T-helper 1 cell treated with Interleukin-12 subunit alpha and Interleukin-12 subunit beta and Interleukin-4 antibody, amounts not matched to agents 30 ng/mL and 1 ng/mL, for 36 hours (primary cell): Measurements from ENCODE around the gene SLC16A8. TPM values are rescaled to one million over a fixed set of nuclear protein-coding genes. Genes with fewer than 3 reads are reported as not detected.
"Not testable (repeated sequence)": the region's sequence is repeated elsewhere in the genome, so short reads cannot be mapped to it uniquely, and the experiment has no call there.

ENCODE experiments used
- intact Hi-C: fragments of 100-400 bp; cut with micrococcal nuclease; formaldehyde crosslinking; loops from one replicate; pipeline ENCODE4 v1.15.1; 2024
- total RNA-seq: library from RNA; stranded (reverse); gene quantifications from 2 replicates; pipeline ENCODE4 v1.2.3, GENCODE V29; 2022

Gene SLC16A8, protein sequence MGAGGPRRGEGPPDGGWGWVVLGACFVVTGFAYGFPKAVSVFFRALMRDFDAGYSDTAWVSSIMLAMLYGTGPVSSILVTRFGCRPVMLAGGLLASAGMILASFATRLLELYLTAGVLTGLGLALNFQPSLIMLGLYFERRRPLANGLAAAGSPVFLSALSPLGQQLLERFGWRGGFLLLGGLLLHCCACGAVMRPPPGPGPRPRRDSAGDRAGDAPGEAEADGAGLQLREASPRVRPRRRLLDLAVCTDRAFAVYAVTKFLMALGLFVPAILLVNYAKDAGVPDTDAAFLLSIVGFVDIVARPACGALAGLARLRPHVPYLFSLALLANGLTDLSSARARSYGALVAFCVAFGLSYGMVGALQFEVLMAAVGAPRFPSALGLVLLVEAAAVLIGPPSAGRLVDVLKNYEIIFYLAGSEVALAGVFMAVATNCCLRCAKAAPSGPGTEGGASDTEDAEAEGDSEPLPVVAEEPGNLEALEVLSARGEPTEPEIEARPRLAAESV
- total RNA-seq = not detected in 2 replicates

GRCh38 chr22:38083931-38084631 lies at the start of gene SLC16A8:
Gene SLC16A8 (minus strand): TSS chr22:38084184. CDS start chr22:38082873, 1,311 bp downstream.
- intact Hi-C loops = no loop called here

GRCh38 chr22:38133331-38133730 lies 49.3 kb upstream of the SLC16A8 start:
- intact Hi-C loops = no loop called here

DNA sequence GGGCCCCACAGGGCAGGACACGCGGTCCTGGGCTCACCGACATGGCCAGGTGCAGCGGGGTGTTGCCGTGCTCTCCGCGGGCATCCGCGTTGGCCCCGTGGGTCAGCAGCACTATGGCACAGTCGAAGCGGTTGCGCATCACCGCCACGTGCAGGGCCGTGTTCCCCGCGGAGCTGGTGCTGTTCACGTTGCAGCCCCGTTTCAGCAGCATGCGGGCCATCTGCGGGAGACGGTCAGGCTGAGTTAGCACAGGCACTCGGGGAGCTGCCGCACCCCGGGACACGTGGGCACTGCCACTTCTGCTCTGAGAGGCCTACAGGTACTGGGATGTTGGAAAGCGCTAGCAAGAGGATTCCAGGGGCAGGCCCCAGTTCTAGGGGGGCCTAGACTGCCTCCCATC lies 48.8 kb upstream of the SLC16A8 start:
- intact Hi-C loops = no loop called here

DNA sequence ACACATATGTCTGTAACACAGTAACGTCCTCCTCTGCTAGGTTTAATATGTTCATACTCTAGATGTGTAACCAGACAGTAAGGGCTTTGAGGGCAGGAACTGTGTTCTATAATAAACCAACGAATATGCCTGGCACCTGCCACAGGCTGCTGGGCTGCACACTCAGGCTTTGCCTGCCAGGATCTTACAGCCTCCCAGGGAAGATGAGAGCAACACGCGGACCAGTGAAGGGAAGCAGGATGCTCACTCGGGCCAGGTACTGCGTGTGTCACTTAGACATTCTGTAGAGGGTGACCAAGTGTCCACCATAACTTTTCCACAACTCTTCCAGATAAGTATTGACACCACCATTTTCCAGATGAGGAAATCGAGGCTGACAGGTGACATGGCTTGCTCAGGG lies 48.2 kb upstream of the SLC16A8 start:
- intact Hi-C loops = no loop called here

- intact Hi-C loops = no loop called here
Observed at GRCh38 chr22:38131399-38131798, 47.4 kb upstream of the SLC16A8 start.

GRCh38 chr22:38129856-38130255 lies 45.9 kb upstream of the SLC16A8 start:
- intact Hi-C loops = no loop called here

GRCh38 chr22:38129021-38129420 lies 45.0 kb upstream of the SLC16A8 start:
- intact Hi-C loops = no loop called here

GRCh38 chr22:38127869-38128268 lies 43.9 kb upstream of the SLC16A8 start:
- intact Hi-C loops = no loop called here

GRCh38 chr22:38126928-38127668 lies 43.1 kb upstream of the SLC16A8 start:
- intact Hi-C loops = no loop called here

DNA sequence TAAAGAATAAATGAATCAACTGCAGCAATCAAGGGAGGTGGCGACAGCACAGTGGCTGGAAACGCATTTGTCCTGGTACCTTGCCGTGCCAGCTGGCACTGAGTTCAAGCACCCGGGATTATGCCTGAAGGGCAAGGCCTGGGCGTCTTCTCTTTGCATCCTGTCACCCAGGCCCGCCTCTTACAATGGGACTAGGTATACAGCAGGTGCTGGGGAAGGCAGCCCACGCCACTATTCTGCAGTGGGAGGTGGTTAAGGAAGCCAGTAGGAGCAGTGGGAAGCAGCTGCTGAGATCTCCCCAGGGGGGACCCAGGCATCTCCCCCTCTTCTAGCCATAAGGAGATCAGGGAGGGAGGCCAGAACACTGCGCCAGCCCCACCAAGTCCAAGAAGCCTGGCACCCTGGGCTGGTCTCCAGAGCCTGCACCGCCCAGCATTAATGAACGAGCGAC lies 41.8 kb upstream of the SLC16A8 start:
- intact Hi-C loops = no loop called here

DNA sequence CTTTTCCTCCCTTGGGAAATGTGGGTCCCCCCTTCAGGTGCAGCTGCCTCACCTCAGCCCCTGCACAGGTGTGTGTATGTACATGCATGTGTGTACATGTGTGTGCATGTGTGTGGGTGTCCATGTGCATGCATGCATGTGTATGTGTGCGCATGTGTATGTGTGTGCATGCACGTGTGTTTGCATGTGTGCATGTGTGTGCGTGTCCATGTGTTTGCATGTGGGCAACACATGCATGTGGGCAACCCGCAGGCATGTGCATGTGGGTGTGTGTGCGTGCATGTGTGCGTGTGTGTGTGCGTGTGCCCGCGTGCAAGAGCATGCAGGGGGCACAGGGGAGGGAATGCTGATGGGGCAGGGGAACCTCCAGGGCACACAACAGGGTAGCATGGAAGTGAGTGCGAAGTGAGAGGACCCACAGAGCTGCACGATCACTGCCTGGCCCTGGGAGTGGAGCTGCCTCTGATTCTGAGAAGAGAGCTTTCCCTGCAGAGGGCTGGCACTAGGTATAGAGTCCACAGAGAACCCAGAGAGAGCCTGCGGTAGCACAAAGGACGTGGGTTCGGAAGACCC lies 41.1 kb upstream of the SLC16A8 start:
- intact Hi-C loops = no loop called here

GRCh38 chr22:38124236-38124974 lies 40.4 kb upstream of the SLC16A8 start:
- intact Hi-C loops = no loop called here

- intact Hi-C loops = no loop called here
Observed at GRCh38 chr22:38122616-38123015, 38.6 kb upstream of the SLC16A8 start.

DNA sequence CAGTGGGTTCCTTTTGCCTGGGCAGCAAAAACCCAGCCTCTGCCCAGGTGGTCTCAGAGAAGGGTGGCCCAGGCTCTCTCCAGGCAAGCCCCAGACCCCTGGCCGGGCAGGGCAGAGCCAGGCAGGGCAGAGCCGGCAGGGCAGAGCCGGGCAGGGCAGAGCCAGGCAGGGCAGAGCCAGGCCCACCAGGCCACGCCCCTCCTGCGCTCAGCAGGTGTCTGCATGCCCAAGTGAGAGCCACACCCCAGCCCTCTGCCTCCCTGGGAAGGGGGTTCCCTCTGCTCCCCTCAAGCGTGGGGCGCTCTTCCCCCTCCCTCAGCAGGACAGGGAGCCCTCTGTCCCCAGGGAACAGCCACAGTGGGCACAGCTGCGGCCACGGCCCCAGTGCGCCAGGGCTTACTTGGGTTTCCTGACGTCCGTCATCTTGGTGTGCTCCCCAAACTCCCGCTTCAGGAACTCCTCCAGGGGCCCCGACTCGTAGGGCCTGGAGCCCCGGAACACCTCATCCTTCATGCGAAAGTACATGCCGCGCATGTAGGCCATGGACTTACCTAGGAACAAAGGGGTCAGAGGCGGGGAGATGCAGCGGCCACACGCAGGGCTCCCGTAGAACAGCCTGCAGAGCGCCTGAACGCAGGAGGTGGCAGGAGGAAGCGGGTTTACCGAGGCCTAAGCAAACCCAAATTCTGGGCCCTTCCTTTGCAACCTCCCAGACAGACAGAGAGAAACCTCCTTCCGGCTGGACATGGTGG lies 36.6 kb upstream of the SLC16A8 start:
- intact Hi-C loops = no loop called here

- intact Hi-C loops = not testable (repeated sequence)
Observed at GRCh38 chr22:38118747-38119146, 34.8 kb upstream of the SLC16A8 start.

DNA sequence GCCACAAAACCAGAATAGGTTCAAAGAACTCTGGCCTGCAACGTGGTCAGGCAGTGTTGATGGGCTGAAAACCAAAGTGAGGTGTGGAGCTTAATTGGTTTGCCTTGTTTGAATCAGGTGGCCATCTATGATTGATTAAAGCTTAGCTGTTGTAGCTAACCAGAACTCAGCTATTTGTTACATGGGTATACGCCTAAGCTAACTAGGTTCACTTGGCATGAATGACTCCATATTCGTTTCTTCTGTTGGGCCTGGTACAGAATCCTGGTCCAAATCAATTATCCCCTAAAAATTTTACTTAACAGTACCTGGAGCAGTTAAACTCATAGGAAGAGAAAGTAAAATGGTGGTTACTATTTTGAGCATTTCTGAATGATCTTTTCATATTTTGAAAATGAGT lies 34.2 kb upstream of the SLC16A8 start:
- intact Hi-C loops = no loop called here

DNA sequence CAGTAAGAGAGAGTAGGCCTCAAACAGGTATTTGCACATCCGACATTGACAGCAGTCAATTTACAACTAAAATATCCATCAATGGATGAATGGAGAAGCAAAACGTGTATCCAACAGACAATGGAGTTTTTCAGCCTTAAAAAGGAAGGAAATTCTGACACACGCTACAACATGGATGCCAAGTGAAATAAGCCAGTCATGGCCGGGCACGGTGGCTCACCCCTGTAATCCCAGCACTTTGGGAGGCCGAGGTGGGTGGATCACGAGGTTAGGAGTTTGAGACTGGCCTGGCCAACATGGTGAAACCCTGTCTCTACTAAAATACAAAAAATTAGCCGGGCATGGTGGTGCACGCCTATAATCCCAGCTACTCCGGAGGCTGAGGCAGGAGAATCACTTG lies 33.6 kb upstream of the SLC16A8 start:
- intact Hi-C loops = not testable (repeated sequence)

- intact Hi-C loops = loop anchor here (2.0 kb wide), 1 partner anchor 237 kb away; no protein-coding TSS in a partner anchor
Observed at GRCh38 chr22:38115423-38116205, 31.6 kb upstream of the SLC16A8 start.
